ENCODE measurements around the gene CCDC78.
A peak's percentile ranks its signal among the peaks of the same experiment; 100 is the strongest.
"Not testable (repeated sequence)": the region's sequence is repeated elsewhere in the genome, so short reads cannot be mapped to it uniquely, and the experiment has no call there.

The CCDC78 gene

DNA sequence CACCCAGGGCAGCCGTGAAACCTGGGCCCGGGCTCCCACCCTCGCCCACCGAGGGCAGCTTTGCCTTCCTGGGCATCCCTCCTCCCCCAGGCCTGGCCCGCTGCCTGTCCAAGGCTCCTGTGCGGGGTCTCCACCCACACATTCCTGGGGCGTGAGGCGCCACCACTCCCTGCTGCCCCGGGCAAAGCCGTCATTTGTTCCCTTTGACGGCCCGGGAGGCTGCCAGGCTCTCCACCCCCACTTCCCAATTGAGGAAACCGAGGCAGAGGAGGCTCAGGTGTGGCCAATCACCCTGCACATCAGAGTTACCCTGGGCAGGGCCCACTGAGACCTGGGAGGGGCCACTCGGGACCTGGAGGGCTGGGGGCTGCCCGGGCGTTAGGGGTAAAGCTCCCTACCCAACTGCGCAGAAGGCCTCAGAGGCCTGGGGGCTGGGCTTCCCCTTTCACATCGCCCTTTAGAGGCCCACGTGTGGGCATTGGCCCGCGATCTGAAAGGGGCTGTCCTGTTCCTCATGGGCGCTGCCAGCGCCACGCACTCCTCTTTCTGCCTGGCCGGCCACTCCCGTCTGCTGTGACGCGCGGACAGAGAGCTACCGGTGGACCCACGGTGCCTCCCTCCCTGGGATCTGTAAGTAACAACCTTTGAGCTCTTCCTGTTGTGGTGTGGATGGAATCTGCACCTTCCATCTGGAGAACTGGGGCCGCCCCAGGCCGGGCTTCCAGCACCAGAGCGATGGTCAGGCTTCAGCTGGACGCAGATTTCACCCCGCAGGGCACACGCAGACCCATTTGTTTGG, 34.5 kb upstream of the CCDC78 start, which contains the start of gene MSLN:
Gene MSLN, plus strand, starts transcription at position 190 of the 799 bp plus-strand sequence. CDS start 1,947 bp downstream, outside the sequence.
- no peak for DNase-seq

DNA sequence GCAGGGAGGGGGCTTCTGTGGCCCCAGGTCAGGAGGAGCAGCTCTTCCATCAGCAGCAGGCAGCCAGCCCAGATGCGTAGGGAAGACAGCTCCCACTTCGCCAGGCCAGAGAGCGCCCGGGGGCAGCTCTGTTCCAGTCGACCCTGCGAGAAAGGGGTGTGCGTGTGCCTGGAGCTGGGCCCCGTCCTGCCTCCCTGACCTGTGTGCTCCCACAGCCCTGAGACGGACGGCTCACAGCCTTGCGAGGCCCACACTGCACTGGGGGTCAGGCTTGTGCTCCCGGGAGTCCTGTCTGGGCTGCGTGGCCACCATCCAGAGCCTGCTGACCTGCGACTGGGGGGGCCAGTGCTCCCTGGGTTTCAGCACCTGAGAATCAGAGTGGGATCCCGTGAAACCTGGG, 33.8 kb upstream of the CCDC78 start:
- DNase-seq, result no peak

DNA sequence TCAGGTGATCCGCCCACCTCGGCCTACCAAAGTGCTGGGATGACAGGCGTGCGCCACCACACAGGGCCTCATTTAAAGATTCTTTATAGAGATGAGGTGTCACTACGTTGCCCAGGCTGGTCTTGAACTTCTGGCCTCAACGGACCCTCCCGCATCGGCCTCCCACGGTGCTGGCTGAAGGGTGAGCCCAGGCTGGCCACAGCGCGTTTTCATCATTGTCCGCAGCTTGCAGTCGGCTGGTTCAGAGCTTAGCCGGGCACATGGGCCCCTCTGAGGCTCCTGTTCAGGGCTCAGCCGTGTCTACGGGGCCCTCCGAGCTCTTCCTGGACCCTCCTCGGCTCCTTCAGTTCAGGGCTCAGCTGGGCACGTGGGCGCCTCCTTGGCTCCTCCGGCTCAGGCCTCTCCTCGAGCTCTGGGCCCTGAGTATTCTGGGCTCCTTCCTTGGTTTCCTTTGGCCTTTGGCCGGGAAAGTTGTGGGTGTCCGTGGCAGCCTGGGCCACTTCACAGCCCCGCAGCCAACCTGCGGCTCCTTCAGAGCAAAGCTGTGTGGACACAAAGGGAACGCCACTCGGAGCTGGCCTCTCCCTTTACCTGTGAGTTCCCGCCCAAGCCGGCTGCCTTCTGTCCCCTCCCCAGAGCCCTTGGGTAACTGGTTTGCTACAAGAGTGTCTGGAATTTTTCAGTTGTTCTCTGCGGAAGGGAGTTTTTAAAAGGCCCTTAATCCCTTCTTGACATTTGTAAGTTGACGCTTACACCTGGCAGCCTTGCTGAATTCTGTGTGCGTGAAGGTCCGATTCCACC, 33.1 kb upstream of the CCDC78 start:
- DNase-seq, result no peak

DNA sequence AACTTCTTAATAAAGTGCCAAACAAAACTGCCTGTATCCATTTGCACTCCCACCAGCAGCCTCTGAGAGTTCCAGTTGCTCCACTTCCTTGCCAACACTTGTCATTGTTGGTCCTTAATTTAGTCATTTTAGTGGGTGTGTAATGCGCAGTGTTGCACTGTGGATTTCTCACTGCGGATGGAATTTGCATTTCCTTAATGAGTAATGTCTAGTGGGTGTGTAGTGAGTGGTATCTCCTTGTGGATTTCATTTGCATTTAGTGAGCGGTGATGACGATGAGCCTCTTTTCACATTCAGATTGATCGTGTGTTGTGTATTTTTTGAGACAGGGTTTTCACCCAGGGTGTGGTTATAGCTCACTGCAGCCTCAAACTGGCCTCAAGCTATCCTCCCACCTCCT, 30.2 kb upstream of the CCDC78 start:
- DNase-seq, result no peak

DNA sequence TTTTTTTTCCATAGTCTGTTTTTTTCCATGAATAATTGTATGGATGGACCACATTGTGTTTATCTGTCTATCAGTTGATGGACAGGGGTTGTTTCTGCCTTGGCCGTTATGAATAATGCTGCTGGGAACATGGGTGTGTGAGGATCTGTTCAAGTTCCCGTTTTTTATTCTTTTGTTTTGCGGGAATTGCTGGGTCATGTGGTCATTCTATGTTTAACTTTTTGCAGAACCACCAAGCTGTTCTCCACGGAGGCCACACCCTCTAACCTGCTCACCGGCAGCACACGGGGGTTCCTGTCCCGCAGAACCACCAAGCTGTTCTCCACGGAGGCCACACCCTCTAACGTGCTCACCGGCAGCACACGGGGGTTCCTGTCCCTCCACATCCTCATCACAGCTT, 28.4 kb upstream of the CCDC78 start:
- DNase-seq, result no peak

DNA sequence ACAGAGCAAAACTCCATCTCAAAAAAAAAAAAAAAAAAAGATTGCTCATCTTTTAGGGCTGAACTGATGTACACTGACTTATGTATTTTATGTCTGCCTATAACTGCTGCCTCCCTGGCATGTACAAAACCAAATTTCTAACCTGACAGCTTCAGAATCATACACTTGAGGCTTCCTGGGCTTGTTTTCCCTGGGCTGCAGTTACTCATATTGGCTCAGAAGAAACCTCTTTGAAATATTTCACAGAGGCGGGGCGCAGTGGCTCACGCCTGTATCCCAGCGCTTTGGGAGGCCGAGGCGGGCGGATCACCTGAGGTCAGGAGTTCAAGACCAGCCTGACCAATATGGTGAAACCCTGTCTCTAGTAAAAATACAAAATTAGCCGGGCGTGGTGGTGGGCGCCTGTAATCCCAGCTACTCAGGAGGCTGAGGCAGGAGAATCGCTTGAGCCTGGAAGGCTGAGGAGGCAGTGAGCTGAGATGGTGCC, 27.9 kb upstream of the CCDC78 start:
- DNase-seq, result not testable (repeated sequence)

DNA sequence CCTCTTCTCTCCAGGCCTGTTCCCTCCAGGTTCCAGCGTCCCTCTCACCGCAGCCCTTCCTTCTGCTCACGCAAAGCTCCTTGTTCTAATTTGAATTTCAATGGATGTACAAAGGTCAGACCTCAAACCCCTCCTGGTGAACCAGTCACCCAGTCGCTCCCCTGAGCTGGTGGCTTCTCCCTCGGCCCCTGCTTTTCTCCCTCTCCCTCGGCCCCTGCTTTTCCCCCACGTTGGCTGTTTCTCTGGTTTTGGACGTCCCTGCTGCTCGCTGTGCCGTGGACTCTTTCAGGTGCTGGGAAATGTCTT, 25.7 kb upstream of the CCDC78 start:
- DNase-seq, result no peak

DNA sequence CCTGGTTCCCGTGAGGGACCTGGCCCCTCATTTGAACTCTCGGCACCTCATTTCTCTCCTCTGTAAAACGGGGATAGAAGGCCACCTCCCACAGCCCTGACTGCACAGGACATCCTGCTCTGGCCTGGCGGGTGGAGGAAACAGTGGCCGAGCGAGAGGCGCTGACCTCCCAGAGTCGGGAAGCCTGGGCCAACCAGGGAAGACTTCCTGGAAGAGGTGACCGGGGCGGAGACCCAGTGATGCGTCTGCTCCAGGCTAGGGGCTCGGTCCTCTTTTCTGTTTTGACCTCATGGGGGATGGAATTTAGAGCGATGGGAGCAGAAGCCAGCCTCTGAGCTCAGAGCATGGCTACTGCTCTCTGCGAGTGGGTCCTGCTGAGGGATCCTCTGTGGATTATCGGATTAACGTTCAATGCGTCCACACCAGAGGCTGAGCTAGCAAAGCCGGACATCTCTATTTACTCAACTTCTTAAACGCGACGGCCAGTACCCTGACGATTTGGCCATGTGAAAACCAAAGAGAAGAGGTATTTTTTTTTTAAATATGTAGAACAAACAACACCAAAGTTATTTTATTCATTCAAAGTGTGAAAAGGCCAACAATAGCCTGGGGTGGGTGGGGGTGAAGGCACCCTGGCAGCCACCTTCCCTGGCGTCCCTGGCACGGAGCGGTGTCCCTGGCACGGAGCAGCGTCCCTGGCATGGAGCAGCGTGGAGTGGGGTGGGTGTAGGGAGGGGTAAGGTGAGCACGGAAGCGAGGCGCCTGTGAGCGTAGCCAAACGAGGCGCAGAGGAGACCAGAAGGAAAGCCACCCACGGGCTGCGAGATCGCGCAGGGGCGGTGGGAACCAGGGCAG, 25.1 kb upstream of the CCDC78 start:
- no peak for DNase-seq

DNA sequence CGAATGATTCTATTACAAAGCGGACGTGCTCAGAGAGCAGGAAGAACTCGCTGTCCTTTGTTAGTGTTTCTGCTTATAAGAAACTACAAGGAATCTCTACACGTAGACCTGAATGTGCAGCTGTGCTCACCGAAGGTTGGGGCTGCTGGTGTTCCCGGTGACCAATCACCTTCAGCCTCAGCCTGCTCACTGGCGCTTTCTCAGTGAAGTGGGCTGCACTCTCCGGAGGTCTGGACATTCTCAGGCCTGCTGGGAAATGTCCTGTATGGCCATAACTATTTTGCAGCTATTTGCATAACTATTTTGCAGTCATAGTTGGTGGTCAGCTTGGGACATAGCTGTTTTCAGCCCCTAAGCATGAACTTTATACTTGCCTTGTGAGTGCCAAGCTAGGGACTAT, 24.2 kb upstream of the CCDC78 start:
- no peak for DNase-seq

DNA sequence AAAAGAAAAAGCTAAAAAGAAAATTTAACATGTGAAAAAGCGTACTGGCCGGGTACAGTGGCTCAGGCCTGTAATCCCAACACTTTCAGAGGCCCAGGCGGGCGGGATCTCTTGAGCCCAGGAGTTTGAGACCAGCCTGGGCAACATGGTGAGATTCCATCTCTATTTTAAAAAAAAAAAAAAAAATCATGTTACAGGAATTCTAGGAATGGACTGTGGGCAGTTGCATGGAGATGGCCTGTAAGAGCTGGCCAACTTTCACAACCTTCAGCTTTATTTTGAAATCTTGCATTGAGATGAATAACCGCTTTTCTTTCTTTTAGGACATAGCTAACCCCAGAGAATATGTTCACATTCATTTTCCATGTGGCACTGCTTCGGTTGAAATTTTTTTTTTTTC, 22.8 kb upstream of the CCDC78 start:
- no peak for DNase-seq

DNA sequence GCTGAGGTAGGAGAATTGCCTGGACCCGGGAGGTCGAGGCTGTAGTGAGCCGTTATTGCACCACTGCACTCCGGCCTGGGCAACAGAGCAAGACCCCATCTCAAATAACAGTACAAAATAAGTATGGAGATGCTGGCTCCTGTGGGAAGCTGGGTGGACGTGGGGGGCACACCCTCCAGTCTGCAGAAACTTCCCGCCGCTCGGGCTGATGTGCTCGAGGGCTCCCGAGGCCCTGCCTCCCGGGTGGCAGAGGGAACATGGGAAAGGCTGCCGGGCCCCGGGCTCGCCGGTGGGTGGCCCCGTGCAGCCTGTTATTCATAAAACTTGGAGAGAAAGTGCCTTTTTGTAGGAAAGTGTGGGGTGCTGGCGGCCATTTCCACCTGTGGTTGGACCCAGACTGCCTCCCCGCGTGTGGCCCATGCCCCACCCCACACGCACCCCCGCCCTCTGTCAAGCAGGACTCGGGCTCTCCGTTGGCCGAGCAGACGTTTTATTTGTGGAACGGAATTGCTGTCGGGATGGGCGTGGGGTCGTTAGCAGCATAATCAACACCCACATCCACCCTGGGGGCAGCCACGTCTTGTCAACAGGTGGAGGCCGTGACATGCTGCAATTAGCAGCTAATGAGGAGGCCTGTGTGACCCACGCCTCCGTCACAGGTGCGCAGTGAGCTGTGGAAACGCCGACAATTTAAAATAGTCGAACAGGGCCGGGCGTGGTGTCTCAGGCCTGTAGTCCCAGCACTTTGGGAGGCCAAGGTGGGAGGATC, 21.9 kb upstream of the CCDC78 start:
- no peak for DNase-seq

DNA sequence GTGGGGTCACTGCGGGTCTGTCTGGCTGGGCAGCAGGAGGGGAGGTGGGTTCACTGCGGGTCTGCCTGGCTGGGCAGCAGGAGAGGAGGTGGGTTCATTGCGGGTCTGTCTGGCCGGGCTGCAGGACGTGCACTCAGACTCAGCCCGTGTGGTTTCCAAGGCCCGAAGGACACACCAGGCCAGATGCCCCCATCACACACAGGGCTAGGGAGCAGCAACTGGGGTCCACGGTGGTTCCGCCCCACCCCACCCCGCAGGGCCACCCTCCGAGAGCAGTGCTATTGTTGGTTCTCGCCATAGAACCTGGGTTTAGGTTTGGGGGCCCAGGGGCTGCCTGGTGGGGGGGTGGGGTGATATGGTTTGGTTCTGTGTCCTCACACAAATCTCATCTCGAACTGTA, 20.4 kb upstream of the CCDC78 start:
- no peak for DNase-seq

DNA sequence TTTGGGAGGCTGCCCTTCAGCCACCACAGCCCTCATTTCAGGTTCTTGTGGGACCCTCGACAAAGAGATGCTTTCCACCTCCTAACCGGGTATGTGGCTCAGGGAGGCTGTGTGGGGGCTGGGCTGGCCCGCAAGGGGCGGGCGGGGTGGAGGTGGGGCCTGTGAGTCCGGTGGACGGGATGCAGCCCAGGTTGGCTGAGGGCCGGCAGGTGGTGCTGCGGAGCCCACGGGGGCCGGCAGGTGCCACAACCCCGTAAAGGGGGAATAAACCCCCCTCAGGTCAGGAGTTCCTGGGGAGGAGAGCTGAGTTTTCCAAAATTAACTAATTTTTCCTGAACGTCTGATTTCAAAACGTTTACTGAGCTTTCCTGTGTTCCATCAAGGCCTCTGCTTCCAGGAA, 19.5 kb upstream of the CCDC78 start:
- peak in 1 of 2 experiments; percentile 32 for DNase-seq

DNA sequence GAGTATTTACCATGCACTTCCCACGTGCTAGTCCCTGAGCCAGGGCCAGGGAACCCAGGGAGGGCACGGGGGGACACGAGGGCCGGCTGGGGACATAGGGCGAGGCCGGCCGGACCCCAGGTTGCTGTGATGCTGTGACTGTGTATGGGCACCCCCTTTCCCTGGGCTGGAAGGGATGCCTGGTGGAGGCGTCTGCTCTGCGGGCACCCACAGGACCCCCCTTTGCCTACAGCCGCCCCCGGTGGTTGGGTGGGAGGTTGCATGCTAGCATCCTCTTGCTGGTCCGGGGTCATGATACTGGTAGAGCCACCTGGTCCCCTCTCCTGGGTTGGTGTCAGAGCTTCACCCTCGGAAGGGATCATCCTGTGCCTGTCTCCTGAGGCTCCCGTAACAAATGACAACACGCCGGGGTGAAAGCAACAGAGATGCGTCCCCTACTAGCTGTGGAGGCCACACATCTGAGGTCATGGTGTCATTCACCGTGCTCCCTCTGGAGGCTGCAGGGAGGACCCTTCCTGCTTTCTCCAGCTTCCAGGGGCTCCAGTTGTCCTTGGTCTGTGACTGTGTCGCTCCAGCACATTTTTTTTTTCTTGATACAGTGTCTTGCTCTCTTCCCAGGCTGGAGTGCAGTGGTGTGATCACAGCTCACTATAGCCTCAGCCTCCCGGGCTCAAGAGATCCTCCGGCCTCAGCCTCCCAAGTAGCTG, 17.7 kb upstream of the CCDC78 start:
- DNase-seq, result no peak

DNA sequence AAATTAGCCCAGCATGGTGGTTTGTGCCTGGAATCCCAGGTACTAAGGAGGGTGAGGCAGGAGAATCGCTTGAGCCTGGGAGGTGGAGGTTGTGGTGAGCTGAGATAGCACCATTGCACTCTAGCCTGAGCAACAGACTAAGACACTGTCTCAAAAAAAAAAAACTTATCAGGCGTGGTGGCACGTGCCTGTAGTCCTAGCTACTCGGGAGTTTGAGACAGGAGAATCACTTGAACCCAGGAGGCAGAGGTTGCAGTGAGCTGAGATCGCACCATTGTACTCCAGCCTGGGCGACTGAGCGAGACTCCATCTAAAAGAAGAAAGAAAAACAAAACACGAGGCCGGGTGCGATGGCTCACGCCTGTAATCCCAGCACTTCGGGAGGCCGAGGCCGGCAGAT, 16.7 kb upstream of the CCDC78 start:
- DNase-seq, result not testable (repeated sequence)

DNA sequence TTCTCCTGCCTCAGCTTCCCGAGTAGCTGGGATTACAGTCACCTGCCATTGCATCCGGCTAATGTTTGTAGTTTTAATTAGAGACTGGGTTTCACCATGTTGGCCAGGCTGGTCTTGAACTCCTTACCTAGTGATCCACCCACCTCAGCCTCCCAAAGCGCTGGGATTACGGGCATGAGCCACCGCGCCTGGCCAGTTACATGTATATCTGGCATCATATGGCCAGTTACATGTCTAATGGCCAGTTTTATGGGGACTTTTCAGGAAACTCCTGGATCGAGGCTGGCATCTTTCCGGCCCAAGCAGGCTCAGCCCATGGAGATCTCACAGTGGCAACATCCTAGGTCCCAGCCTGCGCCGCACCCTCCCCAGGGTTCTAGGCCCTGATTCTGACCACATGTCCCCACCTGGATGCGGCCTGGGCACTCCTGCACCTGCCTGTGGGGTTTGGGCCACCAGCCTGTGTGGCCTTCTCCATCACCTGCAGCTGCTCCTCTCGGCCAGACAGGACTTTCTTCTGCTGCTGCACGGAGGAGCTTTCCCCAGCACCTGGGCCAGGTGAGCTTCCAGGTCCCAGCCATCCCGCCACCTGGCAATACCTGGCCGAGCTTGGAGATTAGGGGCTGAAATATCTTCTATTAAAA, 15.9 kb upstream of the CCDC78 start:
- DNase-seq, result no peak

DNA sequence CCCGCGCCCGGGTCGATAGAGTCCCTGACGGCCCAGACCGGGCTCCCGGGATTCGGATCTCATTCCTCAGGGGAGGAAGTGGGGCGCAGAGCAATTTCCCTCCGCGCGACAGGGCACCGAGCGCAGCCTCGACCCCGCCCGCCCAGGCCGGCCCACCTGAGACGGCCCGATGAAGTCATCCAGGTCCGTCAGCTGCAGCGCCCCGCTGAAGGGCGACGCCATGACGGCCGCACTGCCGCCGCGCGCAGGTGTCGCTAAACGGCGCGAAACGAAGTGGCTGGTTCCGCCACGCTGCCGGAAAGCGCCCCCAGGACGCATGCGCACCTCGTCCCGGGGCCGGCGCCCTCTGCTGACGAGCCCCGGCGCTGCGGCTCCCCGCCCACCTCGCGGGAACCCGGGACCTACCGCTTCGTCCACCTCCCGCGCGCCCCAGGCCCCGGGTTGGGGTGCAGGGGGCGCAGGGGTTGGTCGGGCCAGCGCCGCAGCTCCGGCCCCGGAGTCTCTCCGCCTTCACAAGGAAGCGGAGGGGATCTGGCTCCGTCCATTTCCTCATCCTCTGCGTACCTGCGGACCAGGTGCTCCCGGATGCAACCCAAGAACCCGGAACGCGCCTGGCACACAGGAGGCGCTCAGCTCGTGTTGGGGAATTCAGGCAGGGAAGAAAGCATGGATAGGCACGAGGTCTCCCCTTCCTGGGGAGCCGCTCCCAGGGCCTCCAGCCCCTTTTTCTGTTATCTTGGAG, 14.7 kb upstream of the CCDC78 start, which contains the start of gene CIAO3:
Gene CIAO3, minus strand, starts transcription at position 234 of the 742 bp plus-strand sequence. Its CDS starts 12 bp downstream, at position 222.
- DNase-seq, result peak; percentile 95 to 96

DNA sequence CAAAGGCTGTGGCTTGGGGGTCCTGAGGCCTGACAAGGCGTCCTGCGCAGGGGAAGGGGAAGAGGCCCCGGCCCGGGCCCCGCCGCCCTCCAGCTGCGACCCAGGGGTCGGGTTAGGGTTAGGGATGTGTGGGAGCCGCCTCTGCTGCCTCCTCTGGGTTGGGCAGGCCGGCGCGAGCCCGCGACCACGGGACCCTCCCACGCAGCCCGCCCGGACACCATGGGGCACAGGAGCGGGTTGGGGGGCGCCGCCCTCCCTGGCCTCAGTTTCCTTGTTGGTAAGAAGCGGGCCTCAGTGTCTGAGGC, 14.2 kb upstream of the CCDC78 start:
- no peak for DNase-seq

DNA sequence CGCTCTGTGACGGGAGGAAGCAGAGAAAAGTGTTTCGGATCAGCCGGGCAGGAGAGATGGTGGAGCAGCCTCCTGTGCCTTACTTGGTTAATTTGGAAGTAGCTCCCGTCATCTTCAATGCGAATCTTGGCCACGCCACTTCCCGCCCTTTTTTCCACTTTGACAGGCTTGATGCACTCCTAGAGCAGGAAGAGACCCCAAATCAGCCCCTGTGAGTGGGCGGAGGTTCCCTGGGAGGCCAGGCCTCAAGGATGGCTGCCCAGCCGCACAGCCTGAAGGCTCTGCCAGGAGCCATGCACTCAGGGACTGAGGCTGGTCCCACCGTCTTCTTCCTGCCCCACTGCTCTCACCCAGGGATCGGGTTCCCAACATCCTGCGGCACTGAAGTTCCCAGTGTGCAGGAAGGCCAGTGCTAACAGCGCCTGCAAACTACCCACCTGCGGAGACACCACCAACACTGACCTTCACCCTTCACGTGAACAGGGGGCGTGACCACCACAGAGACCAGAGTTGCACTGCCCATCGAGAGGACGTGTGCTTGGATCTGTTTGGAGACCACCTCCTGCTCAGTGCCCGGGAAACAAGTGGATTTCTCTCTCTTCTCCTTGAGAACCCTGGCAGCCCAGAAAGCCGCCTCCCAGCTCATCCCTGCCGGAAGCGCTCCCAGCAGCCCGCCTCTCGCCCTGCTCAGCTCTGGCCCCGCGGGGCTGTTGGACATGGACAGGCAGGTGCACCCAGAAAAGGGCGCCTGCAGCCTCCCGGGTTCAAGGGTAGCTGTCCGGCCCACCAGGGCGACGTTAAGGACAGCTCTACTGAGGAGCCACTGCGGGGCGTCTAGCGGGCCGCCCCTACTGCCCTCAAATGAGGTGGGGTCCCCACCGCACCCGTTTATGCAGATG, 13.6 kb upstream of the CCDC78 start:
- peak in 1 of 2 experiments; percentile 27 for DNase-seq
